NK-92 (cell line): Measurements from ENCODE around the gene LIPM.

Experiments
- DNase-seq: peaks from one replicate; lab custom pipeline; 2025; ENCODE audit not compliant: unreplicated experiment; lab: John Stamatoyannopoulos, UW

Gene LIPM, protein sequence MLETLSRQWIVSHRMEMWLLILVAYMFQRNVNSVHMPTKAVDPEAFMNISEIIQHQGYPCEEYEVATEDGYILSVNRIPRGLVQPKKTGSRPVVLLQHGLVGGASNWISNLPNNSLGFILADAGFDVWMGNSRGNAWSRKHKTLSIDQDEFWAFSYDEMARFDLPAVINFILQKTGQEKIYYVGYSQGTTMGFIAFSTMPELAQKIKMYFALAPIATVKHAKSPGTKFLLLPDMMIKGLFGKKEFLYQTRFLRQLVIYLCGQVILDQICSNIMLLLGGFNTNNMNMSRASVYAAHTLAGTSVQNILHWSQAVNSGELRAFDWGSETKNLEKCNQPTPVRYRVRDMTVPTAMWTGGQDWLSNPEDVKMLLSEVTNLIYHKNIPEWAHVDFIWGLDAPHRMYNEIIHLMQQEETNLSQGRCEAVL

DNA sequence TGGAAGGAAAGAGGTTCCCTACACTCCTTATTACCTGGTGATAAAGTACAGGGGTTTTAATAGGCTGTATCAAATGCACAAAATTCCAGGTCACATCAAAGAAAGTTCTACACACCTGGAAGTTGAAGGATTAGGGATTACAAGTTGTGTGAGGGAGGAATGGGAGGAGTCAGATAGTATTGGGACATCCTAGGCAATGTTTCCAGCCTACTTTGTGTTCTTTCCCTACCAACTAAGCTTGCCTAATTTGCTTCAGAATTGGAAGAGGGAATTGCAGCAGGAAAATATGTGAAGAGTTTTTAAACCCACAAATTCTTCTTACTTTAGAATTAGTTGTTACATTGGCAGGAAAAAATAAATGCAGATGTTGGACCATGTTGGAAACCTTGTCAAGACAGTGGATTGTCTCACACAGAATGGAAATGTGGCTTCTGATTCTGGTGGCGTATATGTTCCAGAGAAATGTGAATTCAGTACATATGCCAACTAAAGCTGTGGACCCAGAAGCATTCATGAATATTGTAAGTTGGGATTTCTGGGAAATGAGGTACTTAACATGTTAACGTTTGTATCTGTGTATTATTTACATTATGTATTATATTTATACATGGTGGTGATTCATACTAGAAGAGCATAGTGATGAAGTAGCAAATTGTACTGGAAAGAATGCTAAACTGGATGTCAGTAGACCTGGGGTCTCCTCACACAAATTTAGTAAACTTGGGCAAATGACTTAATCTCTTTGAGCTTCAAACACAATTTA is at the start of gene LIPM:
TSS of gene LIPM (plus strand) at position 208 of the 763 bp plus-strand sequence. CDS start at position 375, 167 bp downstream.
- no peak for DNase-seq

DNA sequence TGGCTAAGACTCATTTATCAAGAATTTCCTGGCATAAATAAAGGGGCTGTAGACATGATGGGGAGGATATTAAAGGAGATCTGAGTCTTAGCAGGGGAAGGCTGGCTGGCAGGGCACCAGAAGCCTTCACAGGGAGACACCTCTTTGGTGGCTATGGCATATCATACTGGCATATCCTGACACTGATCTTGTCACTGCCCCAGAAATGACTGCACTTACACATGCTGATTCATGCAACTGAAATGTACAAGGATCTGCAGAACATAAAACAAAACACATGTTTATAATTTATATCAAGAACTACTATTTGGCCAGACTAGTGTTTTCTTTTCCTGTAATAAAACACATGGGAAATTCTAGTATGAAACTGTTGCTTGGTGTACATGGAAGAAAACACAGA is 48.2 kb upstream of the LIPM start:
- no peak for DNase-seq

- DNase-seq = no peak
Measured at GRCh38 chr10:88755753-88756152, 46.8 kb upstream of the LIPM start.

GRCh38 chr10:88756660-88757059 is 45.9 kb upstream of the LIPM start:
- DNase-seq = no peak

GRCh38 chr10:88759366-88760101 is 43.0 kb upstream of the LIPM start, which contains the start of gene LIPN:
Gene LIPN, plus strand, starts transcription at chr10:88760020. Its CDS starts 1,386 bp downstream, at chr10:88761406.
- DNase-seq = no peak

DNA sequence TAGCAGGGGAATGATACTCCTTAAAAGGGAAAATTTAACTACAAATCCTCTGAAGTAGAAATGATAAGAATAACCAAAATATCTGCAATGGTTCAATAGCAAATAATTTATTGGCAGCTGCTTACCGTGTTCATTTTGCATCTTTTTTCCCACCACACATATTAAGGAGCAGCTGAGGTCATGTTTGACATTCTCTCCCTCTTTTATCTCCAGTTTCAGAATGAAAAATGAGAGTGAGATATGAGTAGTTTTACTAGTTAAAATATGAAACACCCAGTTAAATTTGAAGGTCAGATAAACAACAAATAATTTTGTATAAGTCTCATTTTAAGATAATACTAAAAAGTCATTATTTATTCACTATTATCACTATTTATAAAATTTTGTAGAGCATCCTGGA is 39.6 kb upstream of the LIPM start:
- no peak for DNase-seq

DNA sequence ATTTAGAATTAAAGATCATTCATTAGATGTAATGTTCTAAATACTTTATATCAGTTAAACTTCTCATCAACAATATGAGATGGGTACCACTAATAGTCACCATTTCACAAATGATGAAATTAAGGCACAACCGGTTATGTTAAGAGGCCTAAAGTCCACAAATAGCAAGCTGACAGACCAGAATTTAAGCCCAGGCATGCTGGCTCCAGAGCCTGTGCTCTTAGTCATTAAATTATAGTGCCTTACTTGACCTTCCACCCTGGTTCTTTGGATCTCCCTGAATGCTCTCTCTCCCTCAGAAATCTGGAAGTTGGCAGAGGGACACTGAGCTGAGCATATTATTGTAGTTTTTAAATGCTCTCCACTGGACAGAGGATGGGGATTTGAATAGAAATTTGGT is 39.1 kb upstream of the LIPM start:
- no peak for DNase-seq

- no peak for DNase-seq
Measured at GRCh38 chr10:88764110-88764509, 38.4 kb upstream of the LIPM start.

DNA sequence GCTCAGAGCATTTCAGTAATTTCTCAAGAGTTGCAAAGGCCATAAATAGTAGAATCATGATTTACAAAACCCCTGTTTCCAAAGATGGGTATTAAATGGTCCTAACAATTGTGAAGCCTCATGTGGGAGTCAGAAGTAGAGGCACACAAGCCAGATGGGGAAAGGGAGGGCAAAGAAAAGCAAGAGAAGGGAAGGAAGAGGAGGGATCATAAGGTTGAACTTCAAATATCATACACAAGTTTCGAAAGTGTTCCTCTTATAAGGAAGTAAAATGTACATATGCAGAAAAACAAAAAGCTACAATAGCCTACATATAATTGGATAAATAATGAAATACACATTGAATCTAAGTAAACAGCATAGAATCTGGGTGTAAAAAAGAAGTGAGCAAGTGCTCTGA is 36.7 kb upstream of the LIPM start:
- no peak for DNase-seq

- DNase-seq = no peak
Measured at GRCh38 chr10:88769384-88769783, 33.1 kb upstream of the LIPM start.

DNA sequence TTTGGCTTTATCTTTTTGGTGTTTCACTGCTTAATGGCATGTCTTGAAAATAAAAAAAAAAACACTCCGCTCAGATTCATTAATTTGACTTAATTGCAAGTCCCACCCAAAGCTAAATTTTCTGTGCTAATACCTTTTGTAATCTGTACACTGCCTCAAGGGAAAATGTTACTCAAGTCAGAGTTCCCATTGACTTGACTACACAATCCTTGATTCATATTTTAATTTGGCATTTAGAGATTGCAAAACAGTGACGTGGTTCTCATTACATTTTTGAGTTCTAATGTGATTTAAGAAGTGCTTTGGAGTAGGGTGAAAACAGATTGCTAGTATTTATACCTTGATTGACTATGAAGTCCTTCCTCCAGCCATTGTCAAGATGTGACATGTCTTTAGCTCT is 21.3 kb upstream of the LIPM start:
- no peak for DNase-seq

DNA sequence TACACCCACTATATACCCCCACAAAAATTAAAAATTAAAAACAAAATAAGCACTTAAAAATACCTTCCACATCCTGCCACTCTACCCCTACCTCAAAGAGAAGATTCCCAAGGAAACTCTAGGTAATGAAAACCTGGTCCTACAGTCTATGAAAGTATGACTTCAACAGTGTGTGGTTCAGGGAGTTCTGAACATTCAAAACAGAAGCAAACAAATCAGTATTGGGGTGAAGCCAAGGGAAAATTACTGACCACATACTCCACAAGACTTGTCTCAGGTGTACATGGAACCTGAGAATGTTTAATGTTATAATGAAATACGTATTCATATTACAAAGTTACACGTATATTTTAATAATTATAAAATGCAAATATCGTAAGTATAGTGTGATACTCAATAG is 20.3 kb upstream of the LIPM start:
- DNase-seq = no peak

DNA sequence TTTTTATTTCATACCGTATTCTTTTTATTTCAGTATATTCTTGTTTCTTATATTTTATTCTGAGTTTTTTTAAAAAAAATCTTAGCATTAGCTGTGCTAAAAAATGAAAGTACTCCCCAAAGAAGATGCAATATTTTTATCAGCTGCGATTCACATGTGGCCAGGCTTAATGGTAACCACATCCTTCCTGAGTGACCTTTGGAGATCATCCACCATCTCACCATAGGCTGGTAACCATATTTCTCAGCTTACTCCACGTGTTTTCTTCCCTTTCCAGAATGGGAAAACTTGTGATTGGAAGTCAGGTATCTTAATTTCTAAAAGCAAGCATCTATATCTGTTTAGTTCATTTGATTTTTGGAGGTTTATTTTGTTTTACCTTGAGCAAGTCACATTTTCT is 18.8 kb upstream of the LIPM start:
- DNase-seq = no peak

- DNase-seq = no peak
Measured at GRCh38 chr10:88786032-88786770, 16.3 kb upstream of the LIPM start.

GRCh38 chr10:88787463-88787862 is 15.1 kb upstream of the LIPM start:
- no peak for DNase-seq

DNA sequence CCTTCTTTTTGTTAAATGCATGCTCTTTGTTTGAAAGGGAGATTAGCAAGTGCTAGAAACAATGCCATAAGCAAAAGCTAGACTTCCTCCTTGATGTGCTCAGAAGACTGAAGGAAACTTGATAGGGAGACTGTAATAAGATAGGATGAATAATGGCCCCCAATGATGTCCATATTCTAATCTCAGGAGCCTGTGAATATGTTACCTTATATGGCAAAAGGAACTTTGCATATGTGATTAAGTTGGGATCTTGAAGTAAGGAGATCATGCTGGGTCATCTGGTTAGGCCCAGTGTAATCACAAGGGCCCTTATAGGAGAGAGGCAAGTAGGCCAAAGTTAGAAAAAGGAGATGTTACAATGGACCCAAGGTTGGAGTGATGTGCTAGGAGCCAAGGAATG is 13.6 kb upstream of the LIPM start:
- no peak for DNase-seq

- DNase-seq = no peak
Measured at GRCh38 chr10:88791924-88792323, 10.6 kb upstream of the LIPM start.

DNA sequence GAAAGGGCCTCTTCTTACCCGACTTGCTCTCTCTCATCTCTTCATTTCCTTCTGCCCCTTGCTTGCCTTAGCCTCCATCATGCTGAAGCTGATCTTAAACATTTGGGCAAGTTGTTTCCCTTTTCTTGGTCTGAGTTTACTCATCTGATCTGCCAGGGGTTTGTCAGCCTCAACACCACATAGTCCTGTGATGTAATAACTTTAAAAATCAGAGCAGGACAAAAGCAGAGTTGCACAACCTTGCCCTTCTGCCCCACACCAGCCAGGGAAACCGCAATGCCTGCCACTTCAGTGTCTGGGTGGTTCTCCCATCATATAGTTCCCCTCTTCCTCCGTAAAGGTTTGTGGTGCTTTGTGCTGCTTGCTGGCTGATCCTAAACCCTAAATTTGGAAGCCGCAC is 9.9 kb upstream of the LIPM start:
- DNase-seq = no peak

GRCh38 chr10:88793712-88794299 is 8.7 kb upstream of the LIPM start:
- no peak for DNase-seq

DNA sequence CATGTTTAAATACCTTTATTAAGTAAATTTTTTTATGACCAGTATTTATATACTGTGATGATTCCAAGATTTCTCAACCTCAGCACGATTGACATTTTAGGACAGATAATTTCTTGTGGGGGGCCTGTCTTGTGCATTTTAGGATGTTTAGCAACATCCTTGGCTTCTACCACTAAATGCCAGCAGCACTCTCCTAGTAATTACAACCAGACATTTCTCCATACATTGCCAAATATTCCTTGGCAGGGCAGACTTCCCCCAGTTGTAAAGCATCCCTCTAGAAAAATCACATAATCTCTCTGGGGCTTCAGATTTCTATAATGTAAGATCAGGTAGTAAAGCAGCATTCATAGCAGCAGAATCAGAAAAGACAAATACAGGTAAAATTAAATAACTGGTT is 7.8 kb upstream of the LIPM start:
- DNase-seq = no peak
